HG03571 (cell line): Measurements from ENCODE around the gene ARHGAP8.
"Not testable (repeated sequence)": the region's sequence is repeated elsewhere in the genome, so short reads cannot be mapped to it uniquely, and the experiment has no call there.

ENCODE experiments used
- ATAC-seq: cut with Tn5 transposase; IDR thresholded peaks from one replicate; pipeline ENCODE4 v1.9.1; 2021; ENCODE audit not compliant: unreplicated experiment

ARHGAP8 gene

DNA sequence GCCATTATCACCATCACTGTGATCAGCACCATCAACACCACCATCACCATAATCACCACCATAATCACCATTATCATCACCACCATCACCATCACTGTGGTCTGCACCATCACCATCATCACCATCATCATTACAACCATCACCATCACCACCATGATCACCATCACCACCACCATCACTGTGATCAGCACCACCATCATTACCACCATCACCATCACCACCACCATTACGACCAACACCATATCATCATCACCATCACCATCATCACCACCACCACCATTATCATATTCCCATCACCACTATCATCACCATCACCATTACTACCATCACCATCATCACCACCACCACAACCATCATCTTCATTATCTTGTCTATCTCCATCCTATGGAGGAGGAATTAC lies 132.2 kb downstream of the ARHGAP8 start:
- ATAC-seq, result no peak

DNA sequence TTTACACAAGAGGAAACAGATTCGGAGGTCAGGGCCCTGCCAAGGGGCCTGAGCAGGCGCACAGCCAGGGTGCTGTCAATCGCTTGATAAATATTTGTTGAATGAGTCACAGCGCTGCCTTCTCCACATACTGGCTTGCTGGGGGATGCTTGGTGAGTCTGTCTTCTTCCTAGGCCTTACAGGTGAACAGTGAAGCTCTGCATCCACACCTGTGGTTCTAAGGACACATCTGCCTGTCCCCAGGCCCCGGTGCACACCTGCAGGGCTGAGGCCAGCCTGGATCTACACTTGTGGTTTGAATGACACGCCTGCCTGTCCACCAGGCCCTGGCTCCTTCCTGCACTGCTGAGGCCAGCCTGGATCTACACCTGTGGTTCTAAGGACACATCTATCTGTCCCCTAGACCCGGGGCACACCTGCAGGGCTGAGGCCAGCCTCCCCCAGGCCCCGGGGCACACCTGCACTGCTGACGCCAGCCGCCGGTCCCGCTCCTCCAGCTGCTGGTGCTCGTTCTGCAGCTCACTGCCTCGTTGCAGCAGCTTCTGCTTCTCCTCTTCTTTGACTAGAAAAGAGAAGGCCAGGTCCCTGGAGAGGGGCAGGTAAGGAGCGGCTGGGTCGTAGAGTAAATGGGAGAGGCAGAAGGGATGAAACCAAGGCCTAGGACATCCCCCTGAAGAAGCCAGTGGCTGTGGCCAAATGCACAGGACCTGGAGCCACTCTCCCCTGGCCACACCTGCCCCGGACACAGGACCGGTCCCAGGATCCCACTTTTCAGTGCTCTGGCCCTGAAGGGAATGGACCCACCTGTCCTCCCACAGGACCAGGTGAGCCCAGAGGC lies 132.8 kb downstream of the ARHGAP8 start:
- no peak for ATAC-seq

GRCh38 chr22:44885806-44886360 lies 133.5 kb downstream of the ARHGAP8 start:
- ATAC-seq, result no peak

DNA sequence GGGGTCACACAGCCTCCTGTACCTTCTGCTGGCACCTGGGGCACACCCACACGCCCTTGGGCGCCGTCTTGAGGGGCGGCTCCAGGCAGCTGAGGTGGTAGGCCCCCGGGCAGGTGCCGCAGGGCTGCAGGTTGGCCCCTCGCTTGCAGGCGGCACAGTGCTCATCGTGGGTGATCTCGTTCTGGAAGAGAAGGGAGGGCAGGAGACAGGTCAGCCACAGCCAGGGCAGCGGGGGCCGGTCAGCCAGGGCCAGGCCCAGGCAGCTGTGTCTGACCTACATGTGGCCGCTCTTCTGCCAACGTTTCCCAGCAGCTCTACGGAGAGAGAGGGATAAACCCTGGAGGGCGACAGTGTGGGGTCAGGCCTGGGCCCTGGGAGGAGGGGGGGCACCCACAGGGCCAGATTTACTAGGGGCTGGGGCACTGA lies 135.6 kb downstream of the ARHGAP8 start:
- ATAC-seq, result no peak

- ATAC-seq, result no peak
These were observed 136.3 kb downstream of the ARHGAP8 start for GRCh38 chr22:44888491-44889254.

GRCh38 chr22:44889255-44889878 lies 137.0 kb downstream of the ARHGAP8 start:
- no peak for ATAC-seq

DNA sequence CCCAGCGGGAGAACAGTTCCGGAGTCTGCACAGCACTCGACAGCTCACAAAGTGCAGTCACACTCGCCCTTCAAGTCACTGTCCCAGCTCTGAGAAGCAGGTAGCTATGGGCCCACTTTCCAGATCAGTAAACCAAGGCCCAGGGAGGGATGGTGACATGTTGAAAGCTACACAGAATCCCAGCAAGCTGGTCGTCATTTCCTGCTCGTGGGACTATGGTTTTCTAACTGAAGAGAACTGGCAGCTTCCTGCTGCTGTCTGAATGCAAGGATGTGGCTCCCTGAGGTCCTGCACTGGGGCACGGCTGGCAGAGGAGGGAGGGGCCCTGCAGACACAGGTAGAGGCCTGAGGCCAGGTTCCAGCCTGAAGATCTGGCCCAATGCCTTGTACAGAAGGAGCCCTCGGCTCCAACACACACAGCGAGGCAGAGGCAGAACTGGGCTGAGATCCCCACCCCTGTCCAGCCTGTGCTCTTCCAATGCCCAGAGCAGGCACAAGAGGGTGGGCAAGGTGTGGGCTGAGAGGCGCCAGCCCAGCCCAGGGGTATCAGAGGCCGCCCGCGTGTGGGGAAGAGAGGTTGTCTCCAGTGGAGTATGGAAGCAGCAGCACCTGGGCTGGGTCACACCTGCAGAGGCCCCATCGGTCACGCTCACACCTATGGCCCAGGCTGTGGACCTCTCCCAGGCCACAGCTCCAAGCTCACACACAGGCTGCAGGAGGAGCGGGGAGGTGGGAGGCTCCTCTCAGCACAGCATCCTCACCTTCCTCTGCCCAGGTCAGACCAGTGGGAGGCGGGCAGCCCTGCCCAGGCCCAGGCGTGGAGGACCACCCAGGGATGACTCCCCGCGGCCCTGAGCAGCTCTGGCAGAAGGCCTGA lies 138.3 kb downstream of the ARHGAP8 start:
- no peak for ATAC-seq

GRCh38 chr22:44891293-44891747 lies 138.9 kb downstream of the ARHGAP8 start:
- no peak for ATAC-seq

GRCh38 chr22:44891791-44892190 lies 139.4 kb downstream of the ARHGAP8 start:
- ATAC-seq, result no peak

DNA sequence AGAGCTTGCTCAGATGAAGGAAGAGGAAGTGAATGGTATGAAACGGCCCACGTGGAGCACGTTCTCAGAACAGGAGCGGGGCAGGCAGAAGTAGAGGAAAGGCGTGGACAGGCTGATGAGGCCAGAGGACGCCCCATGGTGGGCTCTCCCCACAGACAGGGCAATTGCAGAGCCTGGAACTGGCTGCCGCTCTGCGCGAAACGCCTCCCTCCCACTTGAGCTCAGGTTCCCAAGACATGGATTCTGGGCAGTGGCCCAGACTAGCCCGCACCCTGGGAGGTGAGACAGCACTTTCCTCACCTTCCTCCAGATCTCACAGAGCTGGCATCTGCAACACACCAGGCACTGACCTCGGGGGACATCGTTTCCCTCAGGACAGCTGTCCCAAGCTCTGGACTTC lies 139.9 kb downstream of the ARHGAP8 start:
- no peak for ATAC-seq

GRCh38 chr22:44892803-44893730 lies 140.7 kb downstream of the ARHGAP8 start:
- ATAC-seq, result no peak

DNA sequence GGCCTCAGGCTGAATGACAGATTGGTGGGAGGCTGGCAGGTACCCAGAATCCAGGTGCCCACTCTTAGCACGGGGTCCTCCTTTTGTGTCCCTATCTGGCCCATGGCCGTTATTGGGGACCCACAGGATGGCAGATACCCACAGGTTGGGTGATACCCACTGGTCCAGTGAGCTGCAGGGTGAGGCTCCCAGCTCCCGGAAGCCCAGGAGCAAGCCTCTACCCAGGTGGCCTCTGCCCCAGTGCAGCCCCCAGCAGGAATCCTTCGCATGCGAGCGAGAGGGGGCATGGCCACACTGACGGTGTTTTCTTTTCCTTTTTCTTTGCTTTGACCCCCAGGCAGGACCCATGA lies 141.3 kb downstream of the ARHGAP8 start:
- ATAC-seq, result no peak

GRCh38 chr22:44894321-44894720 lies 141.9 kb downstream of the ARHGAP8 start:
- ATAC-seq, result no peak

DNA sequence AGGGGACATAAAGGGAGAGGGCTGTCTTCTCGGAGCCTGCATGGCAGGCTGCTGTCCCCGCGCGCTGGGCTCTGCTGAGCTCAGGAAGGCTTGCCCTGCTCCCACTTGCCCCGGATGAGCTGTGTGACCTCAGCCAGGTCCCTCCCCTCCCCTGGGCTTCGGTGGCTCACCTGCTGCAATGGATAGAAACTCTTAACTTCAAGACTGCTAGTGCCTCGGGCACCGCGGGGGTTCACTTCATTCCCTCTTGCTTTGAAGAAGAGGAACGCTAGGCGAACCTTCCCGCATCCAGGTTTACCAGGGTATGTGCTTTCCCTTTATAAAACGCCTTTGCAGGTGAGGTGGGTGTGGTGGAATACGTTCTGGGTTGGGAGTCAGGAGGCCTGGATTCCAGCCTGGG lies 142.4 kb downstream of the ARHGAP8 start:
- ATAC-seq, result no peak

DNA sequence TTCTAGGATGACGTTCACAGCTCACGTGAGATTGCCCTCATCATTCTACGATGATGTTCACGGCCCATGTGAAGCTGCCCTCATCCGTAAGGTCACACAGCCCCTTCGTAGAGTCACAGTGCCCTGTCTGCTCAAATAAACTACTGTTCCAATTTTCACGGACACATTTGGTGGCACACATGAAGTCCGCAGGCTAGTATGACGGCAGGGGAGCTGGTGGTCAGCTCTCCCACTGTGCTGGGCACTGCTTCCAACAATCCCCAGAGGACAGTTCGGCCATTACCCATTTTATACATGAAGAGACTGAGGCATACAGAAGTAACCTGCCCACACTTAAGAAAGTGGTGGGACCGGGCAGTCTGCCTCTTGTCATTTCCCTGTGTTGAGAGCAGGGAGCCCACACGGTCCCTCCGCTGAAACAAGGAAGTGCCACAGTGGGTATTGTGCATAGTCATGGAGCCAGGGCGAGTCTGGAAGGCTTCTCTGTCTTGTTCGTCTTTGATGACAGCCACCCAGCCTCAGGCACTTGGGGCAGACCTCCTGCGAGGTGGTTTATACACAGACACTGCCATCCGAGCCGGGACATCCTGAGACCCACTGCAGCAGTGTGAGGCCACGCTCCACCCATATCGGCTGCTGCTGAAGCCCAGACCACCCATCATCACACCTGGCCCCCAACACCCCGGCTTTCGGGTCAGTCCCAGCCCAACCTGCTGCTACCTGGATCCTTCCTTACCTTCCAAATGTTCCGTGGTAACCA lies 143.1 kb downstream of the ARHGAP8 start:
- ATAC-seq, result no peak

- no peak for ATAC-seq
These were observed 145.9 kb downstream of the ARHGAP8 start for GRCh38 chr22:44898236-44898635.

- no peak for ATAC-seq
These were observed 148.9 kb downstream of the ARHGAP8 start for GRCh38 chr22:44901301-44901700.

- not testable (repeated sequence) for ATAC-seq
These were observed 150.8 kb downstream of the ARHGAP8 start for GRCh38 chr22:44903164-44903563.
